Urothelium cell line (cell line): ENCODE data around the gene MUTYH.
"Not testable (repeated sequence)": the region's sequence is repeated elsewhere in the genome, so short reads cannot be mapped to it uniquely, and the experiment has no call there.

ENCODE experiments used
- DNase-seq: peaks from one replicate; pipeline ENCODE4 v3.0.0; 2011; ENCODE audit warnings: low spot score, mixed read lengths
- FAIRE-seq: peaks from 2 replicates; lab custom pipeline; 2011; peaks lifted over from hg19 to GRCh38; lab: Jason Lieb, UNC

Gene MUTYH

DNA sequence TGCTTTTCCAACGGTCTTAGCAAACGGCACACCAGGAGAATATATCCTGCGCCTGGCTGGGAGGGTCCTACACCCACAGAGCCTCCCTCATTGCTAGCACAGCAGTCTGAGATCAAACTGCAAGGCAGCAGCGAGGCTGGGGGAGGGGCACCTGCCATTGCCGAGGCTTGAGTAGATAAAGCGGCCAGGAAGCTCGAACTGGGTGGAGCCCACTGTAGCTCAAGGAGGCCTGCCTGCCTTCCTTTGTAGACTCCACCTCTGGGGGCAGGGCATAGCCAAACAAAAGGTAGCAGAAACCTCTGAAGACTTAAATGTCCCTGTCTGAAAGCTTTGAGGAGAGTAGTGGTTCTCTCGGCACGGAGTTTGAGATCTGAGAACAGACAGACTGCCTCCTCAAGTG lies 55.4 kb downstream of the MUTYH start:
- not testable (repeated sequence) for DNase-seq, FAIRE-seq

DNA sequence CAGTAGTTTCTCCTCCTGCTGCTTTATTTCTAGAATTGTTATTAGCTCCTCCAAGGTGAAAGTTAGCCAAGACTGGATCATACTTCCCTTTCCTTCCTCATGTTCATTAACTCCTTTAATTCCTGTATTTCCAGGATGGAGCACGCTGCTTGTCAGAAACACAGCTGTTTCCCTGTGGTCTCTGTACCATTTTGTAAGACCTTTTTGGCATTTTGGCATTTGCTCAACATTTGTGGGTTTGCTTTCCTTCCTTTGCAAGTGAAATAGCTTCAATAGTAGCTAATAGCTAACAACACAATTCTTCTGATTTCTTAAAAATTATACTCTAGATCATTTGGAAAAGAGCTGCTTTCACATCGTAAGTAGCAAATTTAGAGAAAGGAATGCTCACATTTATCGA lies 57.9 kb downstream of the MUTYH start:
- DNase-seq (no peak), FAIRE-seq (no peak)
